ENCODE results near the gene SECISBP2. TPM values are rescaled to one million over a fixed set of nuclear protein-coding genes. Genes with fewer than 3 reads are reported as not detected.

The SECISBP2 gene
- total RNA-seq, 1 donor from 2014 or later: 25.5 TPM

GRCh38 chr9:89309166-89309565 lies 9.1 kb upstream of the SECISBP2 start:
- no peak for FAIRE-seq
- H3K27me3 ChIP-seq (ENCODE audit: control insufficient read depth, insufficient read depth, low read length): no peaks in the 10 kb centered on the region
- H3K4me3 ChIP-seq (ENCODE audit: low read depth, low read length): no peak overlapping the region
- no peaks in the 10 kb centered on the region for H3K36me3 ChIP-seq (ENCODE audit: control insufficient read depth, insufficient read depth, low read length)
- no peak for DNase-seq (ENCODE audit: low read depth)
- no peak for TF ChIP-seq CTCF (IDR thresholded peaks at IDR 0.05; ENCODE audit: insufficient read depth, low read length, severe bottlenecking)

- FAIRE-seq (no peak), DNase-seq (ENCODE audit: low read depth) (peak; percentile 10)
- TF ChIP-seq CTCF (IDR thresholded peaks at IDR 0.05; ENCODE audit: insufficient read depth, low read length, severe bottlenecking): no peak
- Histone ChIP-seq H3K4me3 (ENCODE audit: low read depth, low read length) (peak overlapping the region; percentile 61), H3K27me3 (ENCODE audit: control insufficient read depth, insufficient read depth, low read length) (no peaks in the 10 kb centered on the region), H3K36me3 (ENCODE audit: control insufficient read depth, insufficient read depth, low read length) (no peaks in the 10 kb centered on the region)
Measured at GRCh38 chr9:89309608-89310474, 8.5 kb upstream of the SECISBP2 start.

GRCh38 chr9:89310475-89311345 lies 7.6 kb upstream of the SECISBP2 start, which contains the start of gene CKS2:
TSS of gene CKS2 (plus strand) at chr9:89311195. CDS start at chr9:89311293, 98 bp downstream.
- no peak for TF ChIP-seq CTCF (IDR thresholded peaks at IDR 0.05; ENCODE audit: insufficient read depth, low read length, severe bottlenecking)
- DNase-seq (ENCODE audit: low read depth): peak; percentile 100
- FAIRE-seq: peak; percentile 47
- H3K27me3 ChIP-seq (ENCODE audit: control insufficient read depth, insufficient read depth, low read length): no peaks in the 10 kb centered on the region
- peak within 1 kb of the TSS; percentile 71 for H3K4me3 ChIP-seq (ENCODE audit: low read depth, low read length)
- no peaks in the 10 kb centered on the region for H3K36me3 ChIP-seq (ENCODE audit: control insufficient read depth, insufficient read depth, low read length)

- Histone ChIP-seq H3K4me3 (ENCODE audit: low read depth, low read length) (peak overlapping the region; percentile 71), H3K36me3 (ENCODE audit: control insufficient read depth, insufficient read depth, low read length) (no peaks in the 10 kb centered on the region), H3K27me3 (ENCODE audit: control insufficient read depth, insufficient read depth, low read length) (no peaks in the 10 kb centered on the region)
- FAIRE-seq: no peak
- DNase-seq (ENCODE audit: low read depth): peak; percentile 11
- TF ChIP-seq CTCF (IDR thresholded peaks at IDR 0.05; ENCODE audit: insufficient read depth, low read length, severe bottlenecking): no peak
Measured at GRCh38 chr9:89311346-89312221, 6.7 kb upstream of the SECISBP2 start.

GRCh38 chr9:89312222-89312571 lies 6.1 kb upstream of the SECISBP2 start:
- no peaks in the 10 kb centered on the region for H3K36me3 ChIP-seq (ENCODE audit: control insufficient read depth, insufficient read depth, low read length)
- TF ChIP-seq CTCF (IDR thresholded peaks at IDR 0.05; ENCODE audit: insufficient read depth, low read length, severe bottlenecking): no peak
- peak; percentile 50 for DNase-seq (ENCODE audit: low read depth)
- peak overlapping the region; percentile 71 for H3K4me3 ChIP-seq (ENCODE audit: low read depth, low read length)
- no peak for FAIRE-seq
- no peaks in the 10 kb centered on the region for H3K27me3 ChIP-seq (ENCODE audit: control insufficient read depth, insufficient read depth, low read length)
